Measurements from ENCODE around the gene SLC7A7. TPM values are rescaled to one million over a fixed set of nuclear protein-coding genes. Genes with fewer than 3 reads are reported as not detected.

The SLC7A7 gene
- total RNA-seq: 10.1 and 23.3 TPM in 2 replicates

DNA sequence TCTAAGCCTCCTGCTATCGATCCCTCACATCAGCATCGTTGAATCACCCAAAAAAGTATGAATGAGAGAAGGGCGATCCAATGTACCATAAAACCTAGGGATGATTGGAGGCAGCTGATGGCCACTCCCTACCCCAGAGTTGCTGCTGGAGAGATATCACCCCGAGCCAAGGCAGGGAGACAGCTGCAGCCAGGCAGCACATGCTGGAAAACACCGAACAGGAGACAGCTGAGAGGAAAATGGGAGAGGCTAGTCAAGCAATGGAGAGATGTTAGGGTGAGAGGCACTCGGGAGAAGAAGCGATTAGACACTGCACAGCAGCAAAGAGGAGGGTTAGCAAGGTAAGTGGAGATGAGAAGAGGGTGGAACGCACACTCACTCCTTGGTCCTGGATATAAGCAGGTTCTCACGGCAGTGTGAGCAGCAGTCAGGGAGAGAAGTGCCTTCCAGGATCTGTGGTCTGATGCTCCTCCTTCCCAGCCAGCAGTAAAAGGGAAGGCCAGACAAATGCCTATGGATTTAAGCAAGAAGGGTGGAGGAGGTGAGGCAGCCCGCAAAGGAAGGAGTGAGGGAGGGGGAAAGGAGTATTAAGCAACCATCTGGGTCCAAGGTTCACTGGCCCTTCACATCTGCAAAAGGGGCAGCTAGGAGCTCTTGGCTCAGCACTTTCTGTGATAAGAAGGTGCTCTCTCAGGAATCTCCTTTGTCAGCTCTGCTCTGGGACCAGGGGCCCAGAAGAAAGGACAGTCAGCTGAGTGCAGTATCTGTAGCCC is at the start of gene SLC7A7:
Gene SLC7A7, minus strand, starts transcription at position 495 of the 773 bp plus-strand sequence. CDS start 2,037 bp downstream, outside the sequence.

DNA sequence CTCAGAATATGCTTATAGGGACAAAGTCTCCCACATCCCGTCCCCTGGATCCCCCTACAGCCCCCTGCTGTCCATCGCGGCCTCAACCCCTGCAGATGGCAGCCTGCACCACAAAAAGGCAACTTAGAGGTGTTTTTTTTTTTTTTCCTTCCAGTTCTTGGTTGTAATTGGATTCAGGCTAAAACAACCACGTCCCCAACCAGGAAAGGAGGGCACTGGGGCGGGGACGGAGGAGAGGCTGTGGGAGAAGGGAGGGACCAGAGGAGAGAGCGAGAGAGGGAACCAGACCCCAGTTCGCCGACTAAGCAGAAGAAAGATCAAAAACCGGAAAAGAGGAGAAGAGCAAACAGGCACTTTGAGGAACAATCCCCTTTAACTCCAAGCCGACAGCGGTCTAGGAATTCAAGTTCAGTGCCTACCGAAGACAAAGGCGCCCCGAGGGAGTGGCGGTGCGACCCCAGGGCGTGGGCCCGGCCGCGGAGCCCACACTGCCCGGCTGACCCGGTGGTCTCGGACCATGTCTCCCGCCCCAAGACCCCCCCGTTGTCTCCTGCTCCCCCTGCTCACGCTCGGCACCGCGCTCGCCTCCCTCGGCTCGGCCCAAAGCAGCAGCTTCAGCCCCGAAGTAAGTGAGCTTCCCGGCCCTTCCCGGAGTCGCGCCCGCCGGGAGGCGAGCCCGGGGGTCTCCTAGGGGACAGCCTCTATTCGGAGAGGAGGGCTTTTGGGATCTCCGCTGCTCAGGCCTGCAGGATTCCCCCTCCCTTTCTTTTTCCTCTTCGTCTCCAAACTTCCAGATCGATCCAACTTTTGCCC is 21.3 kb upstream of the SLC7A7 start, which contains the start of gene MMP14:
Gene MMP14, plus strand, starts transcription at position 285 of the 813 bp plus-strand sequence. Its CDS starts 233 bp downstream, at position 518.

DNA sequence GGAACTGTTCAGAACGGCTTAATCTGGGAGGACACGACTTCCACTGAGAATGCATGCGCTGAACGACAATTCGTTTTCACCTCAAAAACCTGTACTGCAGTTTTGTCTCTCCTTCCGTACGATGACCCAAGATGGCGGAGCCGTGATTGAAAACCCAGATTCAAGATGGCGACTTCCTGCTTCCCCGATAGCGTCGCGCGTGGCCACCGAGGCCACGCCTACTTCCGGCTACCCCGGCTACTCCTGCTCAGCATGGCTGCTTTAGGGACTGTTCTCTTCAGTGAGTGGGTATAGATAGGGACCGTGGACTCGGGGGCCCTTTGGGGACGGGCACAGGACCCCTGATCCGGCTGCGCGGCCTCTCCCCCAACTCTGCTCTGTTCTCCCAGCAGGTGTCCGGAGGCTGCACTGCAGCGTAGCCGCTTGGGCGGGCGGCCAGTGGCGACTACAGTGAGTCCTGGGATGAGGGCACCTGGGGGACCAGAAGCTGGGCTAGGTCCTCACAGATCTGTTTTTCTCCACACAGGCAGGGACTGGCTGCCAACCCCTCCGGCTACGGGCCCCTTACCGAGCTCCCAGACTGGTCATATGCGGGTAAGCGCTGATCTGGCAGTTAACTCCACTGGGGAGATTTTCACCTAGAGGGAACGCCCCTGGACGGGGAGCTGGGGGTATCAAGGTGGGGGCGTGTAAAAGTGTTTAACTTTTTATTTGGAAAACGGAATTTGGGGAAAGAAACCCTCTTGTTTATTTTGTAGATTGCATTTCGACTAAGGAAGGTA is 14.6 kb upstream of the SLC7A7 start, which contains the start of gene MRPL52:
Gene MRPL52, plus strand, starts transcription at position 227 of the 782 bp plus-strand sequence. Its CDS starts 26 bp downstream, at position 253.

DNA sequence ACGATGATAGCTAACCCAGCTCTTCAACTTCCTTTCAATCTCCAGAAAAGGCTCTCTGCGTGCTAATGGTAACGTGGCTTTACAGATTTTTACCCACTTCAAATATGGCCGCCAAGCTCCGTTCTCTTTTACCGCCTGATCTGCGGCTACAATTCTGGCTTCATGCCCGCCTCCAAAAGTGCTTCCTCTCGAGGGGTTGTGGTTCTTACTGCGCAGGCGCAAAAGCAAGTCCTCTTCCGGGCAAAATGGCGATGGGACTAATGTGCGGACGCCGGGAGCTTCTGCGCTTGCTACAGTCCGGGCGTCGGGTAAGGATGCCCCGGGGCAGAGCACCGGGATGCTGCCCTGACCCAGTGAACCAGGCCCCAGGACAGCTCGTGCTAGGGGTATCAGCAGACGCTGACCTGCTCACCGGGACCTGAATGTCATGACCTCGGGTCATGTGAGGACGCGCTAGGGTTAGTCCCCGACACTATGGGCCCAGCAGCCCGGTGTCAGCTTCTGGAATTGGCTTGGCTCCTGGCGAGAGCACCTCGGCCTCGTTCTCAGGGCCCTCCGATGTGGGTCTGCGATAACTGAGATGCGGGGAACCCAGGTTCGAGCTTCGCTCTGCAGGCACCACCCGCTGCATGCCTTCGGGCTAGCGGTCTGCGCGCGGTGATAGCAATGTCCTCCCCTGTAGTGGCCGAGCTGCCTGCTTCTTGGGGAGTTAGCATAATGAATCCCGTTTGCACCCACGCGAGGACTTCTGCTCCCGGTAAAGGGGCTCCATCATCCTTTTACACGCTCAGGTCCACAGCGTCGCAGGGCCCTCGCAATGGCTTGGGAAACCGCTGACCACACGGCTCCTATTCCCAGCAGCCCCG is 48.5 kb downstream of the SLC7A7 start, which contains the start of gene OXA1L:
Gene OXA1L, plus strand, starts transcription at position 232 of the 866 bp plus-strand sequence. Its CDS starts 14 bp downstream, at position 246.

Other genes with a start within 250 kb of the SLC7A7 start
- 364 and 527 TPM in 2 replicates for gene DAD1, start 226.2 kb downstream of the SLC7A7 start, total RNA-seq
- gene ABHD4, start 217.1 kb downstream of the SLC7A7 start, total RNA-seq: 5.5 and 13.2 TPM in 2 replicates
- not detected in 2 replicates for gene OR6J1, start 171.1 kb downstream of the SLC7A7 start, total RNA-seq
- gene OXA1L, start 48.7 kb downstream of the SLC7A7 start, total RNA-seq: 57.8 and 90.7 TPM in 2 replicates
- gene MRPL52, start 14.5 kb upstream of the SLC7A7 start, total RNA-seq: 87.1 and 108 TPM in 2 replicates
- gene MMP14, start 21.1 kb upstream of the SLC7A7 start, total RNA-seq: 251 and 265 TPM in 2 replicates
- 37.5 and 40.0 TPM in 2 replicates for gene LRP10, start 56.3 kb upstream of the SLC7A7 start, total RNA-seq
- under 0.01 TPM in 1 of 2 replicates, not detected in the other for gene REM2, start 67.8 kb upstream of the SLC7A7 start, total RNA-seq
- 53.6 and 188 TPM in 2 replicates for gene RBM23, start 103.7 kb upstream of the SLC7A7 start, total RNA-seq
- gene PRMT5, start 113.9 kb upstream of the SLC7A7 start, total RNA-seq: 61.9 and 88.7 TPM in 2 replicates
- gene HAUS4, start 141.7 kb upstream of the SLC7A7 start, total RNA-seq: 56.8 and 67.9 TPM in 2 replicates
- gene AJUBA, start 167.1 kb upstream of the SLC7A7 start, total RNA-seq: 53.6 and 89.1 TPM in 2 replicates
- gene C14orf93, start 194.7 kb upstream of the SLC7A7 start, total RNA-seq: 4.5 and 5.6 TPM in 2 replicates
- gene PSMB5, start 219.5 kb upstream of the SLC7A7 start, total RNA-seq: 287 and 492 TPM in 2 replicates
- gene PSMB11, start 226.8 kb upstream of the SLC7A7 start, total RNA-seq: not detected in 2 replicates
- gene CDH24, start 242.1 kb upstream of the SLC7A7 start, total RNA-seq: 7.5 and 12.5 TPM in 2 replicates